COLO829 (cell line): ENCODE data around the gene ABLIM1.
"Not testable (repeated sequence)": the region's sequence is repeated elsewhere in the genome, so short reads cannot be mapped to it uniquely, and the experiment has no call there.

Experiments
- DNase-seq: peaks from one replicate; pipeline ENCODE4 v3.0.0; 2012; ENCODE audit warnings: low spot score

ABLIM1 gene

DNA sequence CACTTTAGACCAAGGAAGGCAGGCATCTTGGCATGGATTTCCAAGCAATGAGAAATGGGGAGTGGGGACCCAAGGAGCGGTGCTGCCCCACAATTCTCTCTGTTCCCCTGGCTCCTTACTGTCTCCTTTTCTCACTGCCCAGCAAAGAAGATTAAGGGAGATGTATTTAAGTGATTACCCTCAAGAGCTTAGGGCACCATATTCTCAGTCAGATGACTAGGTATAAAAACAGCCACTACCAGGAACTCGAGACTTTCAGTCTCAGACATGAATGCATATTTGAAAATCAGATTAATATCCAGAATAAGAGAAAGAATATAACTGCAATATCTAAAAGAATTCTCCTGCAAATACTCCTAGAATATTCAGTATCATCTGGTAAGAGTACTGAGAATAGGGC, at the start of gene ABLIM1:
ABLIM1 (minus strand) TSS at position 101 of the 400 bp plus-strand sequence; CDS start at position 26, 75 bp downstream.
- DNase-seq: no peak

DNA sequence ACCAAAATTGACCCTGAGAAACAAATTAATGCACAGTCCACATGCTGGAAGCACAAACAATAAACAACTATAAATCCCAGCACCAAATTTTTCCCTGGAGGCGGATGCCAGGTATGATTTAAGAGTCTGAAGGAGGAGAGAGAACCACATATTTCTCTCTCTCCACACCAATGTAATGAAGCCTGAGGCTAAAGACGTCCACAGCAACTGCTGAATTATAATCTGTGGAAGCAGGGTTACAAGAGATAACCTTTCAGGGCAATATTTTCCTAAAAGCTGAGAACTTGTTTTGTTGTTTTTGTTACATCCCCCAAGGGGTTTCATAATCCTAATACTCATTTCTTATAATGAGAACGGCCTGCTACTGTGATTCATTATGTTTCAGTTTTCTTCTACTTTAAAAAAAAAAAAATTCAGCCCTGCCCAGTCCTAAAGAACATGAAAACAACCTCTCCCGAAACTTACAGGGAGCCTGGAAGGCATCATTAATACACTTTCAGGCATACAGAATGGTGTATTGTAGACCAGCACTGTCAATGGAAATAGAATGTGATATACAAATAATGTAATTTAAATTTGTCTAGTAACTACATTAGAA, 48.5 kb upstream of the ABLIM1 start:
- DNase-seq: no peak

DNA sequence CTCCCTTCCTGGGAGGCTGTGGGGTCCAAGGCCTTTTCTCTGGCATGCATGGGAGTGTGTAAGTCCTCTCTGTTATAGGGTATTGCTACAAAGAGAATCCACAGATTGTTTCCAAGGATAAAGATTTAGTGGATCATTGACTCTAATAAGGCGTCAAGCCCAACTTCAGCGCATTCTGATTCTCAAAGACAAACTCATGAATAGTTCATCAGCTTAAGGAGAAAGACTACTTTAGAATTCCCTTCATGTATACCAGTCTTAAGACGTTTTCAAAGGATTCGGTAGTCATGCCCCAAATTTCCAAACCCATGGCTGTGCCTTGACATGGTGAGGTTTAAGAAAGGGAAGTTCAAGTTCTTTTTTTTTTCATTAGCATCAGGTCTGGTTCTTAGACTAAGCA, 46.6 kb upstream of the ABLIM1 start:
- no peak for DNase-seq

DNA sequence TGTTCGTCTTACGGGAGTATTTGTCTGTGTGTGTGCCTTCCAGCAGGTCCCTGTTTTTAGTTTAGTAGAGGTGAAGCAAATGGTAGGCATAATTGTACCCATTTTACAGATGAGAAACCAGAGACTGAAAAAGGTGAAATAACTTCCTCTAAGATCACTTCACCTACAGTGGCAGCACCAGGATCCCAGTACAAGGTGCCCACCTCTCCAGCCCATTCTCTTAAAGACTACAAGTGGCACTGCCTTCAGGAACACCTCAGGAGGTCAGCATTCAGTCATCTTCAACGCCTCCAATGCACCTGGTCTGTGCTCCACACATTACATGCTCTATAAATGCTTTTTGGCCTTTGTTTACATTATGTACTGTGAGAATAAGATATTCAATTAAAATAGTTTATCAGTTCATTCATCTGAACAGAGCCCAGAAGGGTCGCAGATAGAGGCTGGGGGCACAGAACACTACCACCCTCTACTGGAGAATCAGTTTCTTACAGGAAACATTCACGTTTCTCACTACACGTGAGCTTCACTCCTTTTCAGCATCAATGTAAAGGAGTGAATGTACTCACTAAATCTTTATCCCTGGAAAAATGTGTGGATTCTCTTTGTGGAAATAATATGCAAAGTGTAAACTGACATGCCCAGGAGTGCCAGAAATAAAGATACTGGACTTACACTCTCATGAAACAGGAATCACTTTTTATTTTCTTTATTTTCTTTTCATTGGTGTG, 45.5 kb upstream of the ABLIM1 start:
- DNase-seq: no peak

DNA sequence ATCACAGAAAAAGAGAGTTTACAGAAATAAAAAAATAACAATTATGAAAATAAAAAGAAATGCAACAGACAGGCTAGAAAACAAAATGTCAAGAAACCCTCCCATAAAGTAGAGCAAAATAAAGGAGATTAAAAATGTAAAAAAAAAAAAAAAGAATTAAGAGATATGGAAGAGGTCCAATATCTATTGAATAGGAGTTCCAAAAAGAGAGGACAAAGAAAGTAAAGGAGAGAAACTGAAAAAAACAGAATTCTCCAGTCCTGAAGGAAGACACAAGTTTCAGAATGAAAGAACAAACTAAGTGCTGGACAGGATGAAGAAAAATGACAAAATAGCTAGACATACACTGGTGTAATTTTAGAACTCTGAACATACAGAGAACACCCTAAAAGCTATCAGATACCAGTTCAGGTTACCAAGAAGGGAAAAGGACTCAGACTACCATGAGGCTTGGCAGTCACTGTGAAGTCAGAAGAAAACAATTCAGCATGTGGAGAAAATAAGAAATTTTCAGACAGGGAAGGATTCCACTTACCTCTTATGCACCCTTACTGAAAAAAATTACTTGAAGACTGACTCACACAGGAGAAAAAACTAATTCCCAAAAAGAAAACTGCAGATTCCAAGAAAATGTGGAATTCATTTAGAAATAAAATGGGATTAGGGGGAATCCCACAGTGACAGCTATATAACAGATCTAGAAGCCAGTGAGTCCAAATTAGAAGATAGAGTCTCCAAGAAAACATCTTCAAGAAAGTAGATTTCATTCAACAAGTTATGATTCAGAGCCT, 40.4 kb upstream of the ABLIM1 start:
- no peak for DNase-seq

DNA sequence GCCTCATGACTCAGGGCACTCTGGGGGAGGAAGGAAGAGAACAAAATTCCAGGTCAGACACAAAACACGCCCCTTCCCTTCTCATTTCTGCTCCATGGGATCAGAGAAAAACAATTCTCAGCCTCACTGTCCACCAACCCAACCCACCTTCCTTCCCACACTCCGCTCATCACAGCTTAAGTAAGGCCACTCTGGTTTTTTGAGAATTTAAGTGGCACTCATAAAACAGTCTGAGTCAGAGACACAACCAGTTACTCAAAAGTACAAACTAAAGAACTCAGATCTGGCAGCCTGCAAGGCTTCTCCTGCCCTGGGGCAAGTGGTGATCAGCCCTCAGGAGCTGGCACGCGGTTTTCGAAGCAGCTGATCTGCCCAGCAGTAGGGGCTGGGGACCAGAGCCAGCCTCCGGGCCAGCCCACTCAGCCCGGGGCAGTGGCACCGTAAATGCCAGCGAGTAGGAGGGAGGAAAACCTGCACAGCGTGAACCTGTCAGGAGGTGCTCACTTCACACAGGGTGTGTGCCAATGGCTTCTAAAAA, 39.1 kb upstream of the ABLIM1 start:
- no peak for DNase-seq

DNA sequence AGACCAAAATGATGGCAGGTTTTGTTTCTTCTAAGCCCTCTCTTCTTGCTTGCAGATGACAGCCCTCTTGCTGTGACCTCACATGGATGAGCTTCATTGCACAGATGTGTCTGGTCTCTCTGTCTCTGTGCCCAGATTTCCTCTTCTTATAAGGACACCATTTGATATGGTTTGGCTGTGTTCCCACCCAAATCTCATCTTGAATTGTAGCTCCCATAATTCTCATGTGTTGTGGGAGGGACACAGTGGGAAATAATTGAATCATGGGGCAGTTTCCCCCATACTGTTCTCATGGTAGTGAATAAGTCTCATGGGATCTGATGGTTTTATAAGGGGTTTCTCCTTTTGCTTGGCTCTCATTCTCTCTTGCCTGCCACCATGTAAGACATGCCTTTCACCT, 38.2 kb upstream of the ABLIM1 start:
- DNase-seq: not testable (repeated sequence)

DNA sequence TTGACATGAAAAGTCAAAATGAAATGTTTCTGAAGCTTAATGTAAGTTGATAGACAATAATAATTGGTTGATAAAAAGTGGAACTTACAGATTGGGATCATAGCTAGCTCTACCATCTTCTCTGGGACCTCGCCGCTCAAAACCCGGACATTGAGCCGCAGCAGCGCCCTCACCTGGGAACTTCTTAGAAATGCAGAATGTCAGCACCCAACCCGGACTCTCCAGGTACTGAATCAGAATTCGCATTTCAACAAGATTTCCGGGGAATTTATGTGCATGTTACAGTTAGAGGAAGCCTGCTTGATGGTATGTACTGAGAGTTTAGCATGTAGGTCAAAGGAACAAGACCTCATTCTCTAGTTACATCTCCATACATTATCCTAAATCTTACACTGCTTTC, 36.7 kb upstream of the ABLIM1 start:
- DNase-seq: peak; percentile 16

DNA sequence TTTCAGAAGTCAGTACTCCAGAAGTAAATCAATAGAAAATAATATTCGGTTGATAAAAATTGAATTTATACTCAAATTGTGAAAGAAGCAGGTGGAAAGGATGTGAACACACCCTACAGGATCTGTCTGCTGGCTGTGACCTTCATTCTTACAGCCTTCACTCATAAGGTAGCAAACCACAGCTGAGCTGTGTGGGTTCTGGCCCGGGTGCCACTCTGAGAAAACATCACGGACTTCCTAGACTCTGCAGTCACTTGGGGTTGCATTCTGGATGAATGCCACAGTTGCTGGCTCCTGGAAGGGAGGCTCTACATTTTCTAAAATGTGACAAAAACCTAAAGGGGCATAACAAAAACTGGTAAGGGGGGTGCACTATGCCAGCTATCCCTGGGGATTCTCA, 36.0 kb upstream of the ABLIM1 start:
- no peak for DNase-seq

DNA sequence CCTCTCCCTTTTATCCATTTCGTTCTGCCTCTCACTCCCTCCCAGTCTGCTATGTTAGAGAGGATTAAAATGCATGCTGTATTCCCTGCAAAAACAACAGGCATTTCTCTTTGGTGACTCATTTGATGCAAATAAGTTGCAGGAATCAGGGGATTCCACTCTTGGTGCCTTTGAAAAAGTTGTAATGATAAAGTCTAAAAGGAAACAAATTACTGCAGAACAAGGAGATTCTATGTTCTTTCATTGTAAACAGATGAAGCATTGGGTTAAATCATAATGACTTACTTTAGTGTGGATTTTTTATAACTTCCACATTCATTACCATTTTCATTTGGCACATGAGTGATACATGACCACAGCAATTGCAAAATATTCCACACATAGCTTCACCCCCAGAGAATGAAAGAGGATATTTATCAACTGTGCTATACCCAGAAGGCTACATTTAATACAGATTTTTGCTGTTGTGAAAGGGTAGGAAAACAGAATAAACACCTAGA, 33.4 kb upstream of the ABLIM1 start:
- peak; percentile 77 for DNase-seq

DNA sequence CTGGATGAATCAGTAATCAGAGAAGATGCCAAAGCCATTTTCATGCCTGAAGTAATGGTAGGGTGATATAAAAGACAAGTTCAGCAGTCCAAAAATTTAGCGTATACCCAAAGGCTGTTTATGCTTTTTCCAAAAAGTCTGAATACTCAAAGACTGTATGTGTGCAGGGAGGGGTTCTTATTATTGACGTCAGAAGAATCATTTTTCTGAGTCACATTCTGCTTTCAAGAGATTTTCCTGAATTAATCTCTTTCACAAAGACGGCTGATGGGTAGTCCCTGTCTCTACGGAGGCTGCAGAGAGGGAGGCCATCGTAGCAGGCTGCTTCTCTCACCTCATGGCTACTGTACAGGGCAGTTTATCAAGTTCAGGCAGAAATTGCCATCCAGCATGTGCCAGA, 30.7 kb upstream of the ABLIM1 start:
- no peak for DNase-seq

DNA sequence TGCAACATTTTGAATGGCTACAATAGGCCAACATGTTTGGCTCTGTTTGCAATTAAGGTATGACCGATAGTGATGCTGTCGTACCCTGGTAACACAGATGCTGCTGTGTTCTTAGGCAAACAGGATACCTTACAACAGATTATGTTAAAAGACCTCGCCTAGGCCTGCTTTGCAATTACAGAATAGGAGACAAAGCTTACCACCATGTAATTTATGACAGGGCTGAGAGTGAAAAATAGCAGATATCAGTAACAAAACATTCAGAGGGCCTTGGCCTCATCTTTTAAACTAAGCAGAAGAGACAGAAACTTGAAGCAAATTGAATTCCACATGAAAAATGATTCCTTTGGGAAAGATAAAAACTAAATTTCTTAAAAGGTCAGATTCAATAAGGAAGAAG, 29.4 kb upstream of the ABLIM1 start:
- no peak for DNase-seq

DNA sequence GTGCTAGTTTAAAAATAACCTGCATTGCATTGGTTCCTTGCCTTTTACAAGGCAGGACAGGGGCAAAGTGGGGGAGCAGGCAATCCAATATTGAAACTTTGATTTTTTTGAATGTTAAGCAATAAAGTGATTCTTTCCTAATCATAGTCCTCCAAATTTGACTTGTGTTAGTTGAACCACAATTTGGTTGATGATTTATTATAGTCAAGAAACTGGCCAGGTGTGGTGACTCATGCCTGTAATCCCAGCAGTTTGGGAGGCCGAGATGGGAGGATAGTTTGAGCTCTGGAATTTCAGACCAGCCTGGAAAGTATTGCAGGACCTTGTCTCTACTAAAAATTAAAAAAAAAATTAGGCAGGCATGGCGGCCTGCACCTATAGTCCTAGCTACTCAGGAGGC, 27.9 kb upstream of the ABLIM1 start:
- DNase-seq: no peak

DNA sequence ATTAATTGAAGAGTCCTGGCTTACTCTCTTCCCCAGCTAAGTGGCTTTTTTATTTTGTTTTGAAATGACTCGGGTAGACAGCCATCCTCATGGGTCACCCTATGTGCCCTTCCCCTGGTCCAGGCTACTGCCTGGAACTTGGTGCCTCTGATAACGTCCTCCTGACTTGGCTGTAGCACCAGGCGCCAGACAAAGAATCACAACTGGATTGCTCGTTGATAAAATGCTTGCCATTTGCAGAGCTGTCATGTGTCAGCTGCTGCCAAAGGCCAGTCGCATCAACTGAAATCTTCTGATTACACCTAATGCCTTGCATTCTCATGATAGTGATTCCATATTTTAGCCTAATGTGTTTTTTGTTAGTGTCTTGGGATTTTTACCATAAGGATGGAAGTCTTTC, 27.4 kb upstream of the ABLIM1 start:
- DNase-seq: no peak

DNA sequence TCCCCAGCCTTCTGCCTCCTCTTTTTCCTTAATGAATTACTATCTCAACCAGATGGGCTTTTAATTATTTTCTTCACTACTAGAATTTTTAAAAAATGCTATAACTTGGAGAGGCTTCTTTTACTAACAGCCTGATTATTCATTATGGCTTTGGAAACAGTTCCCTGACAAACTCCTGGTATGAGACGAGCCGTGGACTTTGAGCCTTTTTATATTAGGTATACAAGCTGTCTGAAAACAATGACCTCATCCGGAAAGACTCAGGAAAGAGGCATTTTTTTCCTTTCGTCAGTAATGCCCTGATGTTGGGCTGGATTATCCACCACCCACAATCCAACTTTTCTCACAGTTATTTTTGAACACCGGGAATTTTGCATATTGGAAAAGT, 26.7 kb upstream of the ABLIM1 start:
- DNase-seq: no peak

DNA sequence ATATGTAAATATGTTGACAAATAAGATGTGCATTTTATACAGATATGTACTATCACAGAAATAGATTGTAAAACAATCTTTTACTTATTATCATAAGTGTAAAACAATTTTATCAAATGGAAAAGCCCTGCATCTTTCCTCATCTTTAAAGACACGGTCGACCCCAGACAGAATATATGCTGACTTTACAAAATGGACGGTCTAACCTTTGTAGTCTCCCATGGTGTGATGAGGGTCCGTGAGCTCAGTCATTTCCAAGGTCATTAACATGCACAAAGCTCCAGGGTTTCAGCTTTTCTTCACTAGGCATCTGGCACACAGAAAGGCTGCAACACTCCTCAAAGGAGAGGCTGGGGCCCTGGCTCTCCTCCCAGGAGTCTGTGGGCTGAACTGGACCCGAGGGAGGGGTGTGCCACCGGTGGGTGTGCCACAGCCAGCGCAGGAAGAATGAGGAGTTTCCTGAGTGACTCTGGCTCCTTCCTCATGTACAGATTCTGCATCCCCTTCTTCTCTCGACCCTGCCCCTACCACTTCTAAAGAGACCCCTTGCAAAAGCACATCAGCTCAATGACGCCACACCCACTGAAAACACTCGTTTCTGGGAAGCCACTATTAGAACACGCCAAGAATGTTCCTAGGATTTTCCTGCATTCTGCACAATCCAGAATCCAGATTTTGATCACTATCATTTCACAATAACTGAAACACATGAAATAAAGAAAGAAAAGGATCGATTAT, 26.2 kb upstream of the ABLIM1 start:
- DNase-seq: no peak

DNA sequence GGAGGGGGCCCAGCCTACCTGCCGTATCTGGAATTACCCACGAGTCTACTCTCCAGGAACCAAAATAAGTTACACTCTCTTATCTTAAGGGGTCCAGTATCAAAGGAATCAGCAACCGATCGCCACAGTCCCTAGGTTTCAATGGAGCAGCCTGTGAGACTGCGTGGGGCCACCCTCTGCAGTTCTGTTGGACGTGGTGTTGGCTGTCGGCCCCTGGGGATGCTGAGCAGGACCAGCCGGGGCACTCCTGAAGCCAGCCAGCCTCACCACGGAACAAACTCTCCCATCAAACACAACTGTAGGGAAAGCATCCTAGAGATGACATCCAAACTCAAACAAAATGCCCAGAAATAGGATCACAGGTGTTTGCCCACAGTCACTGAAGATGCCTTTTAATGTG, 25.5 kb upstream of the ABLIM1 start:
- DNase-seq: no peak

DNA sequence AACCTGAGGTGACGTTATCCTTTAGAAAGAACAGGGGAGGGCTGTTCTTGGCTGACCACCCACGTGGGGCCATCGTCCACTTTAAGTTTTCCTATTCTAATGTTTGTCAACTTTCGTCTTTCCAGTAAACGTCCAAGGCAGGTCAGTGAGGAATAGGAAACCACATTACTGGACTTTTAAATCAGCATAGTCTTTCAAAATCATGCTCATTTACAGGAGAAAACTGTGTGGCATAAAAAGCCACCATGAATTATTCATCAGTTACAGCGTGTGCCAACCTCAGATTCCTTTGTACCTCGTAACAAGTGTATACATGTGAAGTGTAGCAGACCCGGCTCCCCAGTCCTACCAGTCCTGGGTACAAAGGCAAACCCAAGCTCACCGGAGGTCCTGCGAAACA, 25.1 kb upstream of the ABLIM1 start:
- no peak for DNase-seq

DNA sequence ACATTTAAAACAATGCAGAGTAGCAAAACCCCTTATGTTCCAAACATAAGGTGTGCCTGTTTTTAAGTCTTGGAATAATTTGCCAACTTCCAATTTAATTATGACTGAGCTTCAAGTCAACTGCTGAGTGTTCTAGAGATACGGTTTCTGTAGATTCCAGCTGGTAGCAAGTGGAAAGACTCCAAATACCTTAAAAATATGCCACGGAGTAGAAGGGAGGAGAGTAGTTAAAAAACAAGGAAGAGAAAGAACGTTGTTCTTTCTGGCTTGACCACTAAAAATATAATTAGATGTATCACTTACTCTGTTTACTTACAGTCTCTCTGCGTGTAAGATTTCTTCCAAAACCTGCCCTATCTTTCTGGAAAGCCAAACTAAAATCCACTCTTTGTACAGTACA, 24.5 kb upstream of the ABLIM1 start:
- no peak for DNase-seq

DNA sequence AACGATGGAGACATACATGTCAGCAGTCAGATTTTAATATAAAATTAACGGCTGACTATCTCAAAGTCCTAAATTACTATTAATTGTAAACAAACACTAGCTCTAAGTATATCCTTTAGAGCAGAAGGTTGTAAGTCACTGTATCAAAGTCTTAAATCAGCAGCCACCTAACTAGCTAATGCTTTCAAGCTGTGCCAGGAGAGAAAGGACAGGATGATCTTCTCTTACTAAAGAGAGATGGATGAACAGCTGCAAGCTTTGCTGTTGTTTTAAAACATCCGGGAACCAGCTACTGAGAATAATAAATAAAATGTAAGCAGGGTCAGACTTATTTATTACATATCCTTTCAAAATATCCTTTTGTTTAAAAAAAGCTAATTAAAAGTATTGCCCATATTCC, 24.0 kb upstream of the ABLIM1 start:
- no peak for DNase-seq

DNA sequence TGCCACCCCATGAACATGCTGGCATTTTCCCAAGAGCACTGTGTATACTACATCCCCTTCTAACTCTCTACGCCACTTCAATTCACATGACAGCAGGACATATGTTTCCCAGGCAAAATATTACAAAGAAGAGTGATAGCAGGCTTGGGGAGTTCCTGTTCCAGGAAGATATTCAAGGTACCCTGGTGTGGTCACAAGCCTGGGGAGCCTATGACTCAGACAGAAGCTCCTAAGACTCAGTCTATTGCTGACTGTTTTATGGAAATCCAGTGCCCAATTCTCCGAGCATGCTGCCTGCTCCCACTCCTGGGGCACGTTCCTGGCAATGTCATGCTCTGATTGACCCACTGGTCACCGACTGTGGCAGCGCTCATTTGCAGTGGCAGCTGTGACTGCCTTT, 23.5 kb upstream of the ABLIM1 start:
- no peak for DNase-seq

DNA sequence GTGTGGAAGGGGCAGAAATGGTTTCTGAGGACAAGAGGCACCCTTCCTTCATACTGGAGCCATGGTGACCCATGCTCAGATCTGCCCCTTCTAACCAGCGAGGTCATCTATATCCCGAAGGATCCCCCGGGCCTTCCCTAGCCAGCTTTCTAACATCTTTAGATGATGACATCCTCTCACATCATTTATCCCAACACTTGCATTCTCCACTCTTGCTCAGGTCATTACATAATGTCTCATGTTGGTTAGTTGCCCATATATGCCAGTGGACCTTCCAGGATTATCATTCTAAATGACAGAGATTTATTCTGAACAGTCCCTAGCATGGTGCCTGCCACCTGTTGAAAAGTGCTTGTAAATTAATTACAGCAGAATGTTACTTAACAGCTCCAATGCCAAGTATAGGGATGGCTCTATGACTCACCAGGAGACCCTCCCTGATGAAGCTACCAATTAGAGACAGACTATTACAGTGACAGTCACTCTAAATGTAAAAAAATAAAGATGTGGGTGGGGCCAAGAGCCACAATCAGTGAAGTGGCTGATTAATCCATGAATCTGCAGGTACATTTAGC, 22.6 kb upstream of the ABLIM1 start:
- DNase-seq: no peak
